ENCODE measurements around the gene PRRG4. TPM values are rescaled to one million over a fixed set of nuclear protein-coding genes. Genes with fewer than 3 reads are reported as not detected.
A peak's percentile ranks its signal among the peaks of the same experiment; 100 is the strongest.

Gene PRRG4
- total RNA-seq, 2 donors from 2014 or later, result 2.9 to 3.7 TPM

DNA sequence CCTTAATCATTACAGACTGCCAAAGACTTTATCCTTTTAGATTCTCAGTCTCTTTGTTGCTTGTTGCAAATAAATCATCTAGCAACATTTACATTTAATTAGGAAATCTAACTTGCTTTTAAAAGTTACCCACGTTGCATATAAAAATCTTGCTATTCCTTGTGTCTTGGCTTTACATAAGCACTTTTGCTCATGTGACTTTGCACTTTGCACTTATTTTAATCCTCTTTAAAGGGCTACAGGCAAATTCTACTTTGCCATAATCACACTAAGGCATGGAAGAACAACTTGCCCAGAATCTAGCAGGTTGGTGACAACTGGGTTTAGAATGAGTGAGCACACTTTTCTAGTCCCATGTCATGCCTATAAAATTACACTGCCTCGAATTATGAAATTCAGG lies 25.9 kb downstream of the PRRG4 start:
- Histone ChIP-seq H3K27ac (ENCODE audit: low read depth, low read length) (no peak overlapping the region), H3K4me1 (ENCODE audit: control insufficient read depth, insufficient read depth, low read length) (no peaks in the 10 kb centered on the region), H3K36me3 (ENCODE audit: control insufficient read depth, insufficient read depth, low read length) (no peaks in the 10 kb centered on the region), H3K9ac (ENCODE audit: extremely low read depth, low read length, poor library complexity, severe bottlenecking) (no peak overlapping the region), H3K9me3 (ENCODE audit: control insufficient read depth, low read length) (no peaks in the 10 kb centered on the region), H3K27me3 (ENCODE audit: control insufficient read depth, insufficient read depth, low read length, poor library complexity, severe bottlenecking) (no peaks in the 10 kb centered on the region), H3K4me3 (ENCODE audit: low read length) (no peak overlapping the region)
- H3K36me3 Mint-ChIP-seq (ENCODE audit: low read depth), result peaks cover 2% of the 10 kb centered on the region
- no peak for DNase-seq
- 62 to 73% methylated on average over 1 to 2 of the region's 2 CpGs for WGBS, 2 experiments (ENCODE audit: insufficient coverage in 1 of 2, insufficient read length in 1 of 2)
- no peaks in the 10 kb centered on the region for H3K9me3 Mint-ChIP-seq
- H3K27ac Mint-ChIP-seq, result no peak overlapping the region
- no peaks in the 10 kb centered on the region for H3K27me3 Mint-ChIP-seq (ENCODE audit: insufficient read depth)
- H3K4me3 Mint-ChIP-seq, result no peak overlapping the region
- H3K4me1 Mint-ChIP-seq, result peaks cover 5% of the 10 kb centered on the region
- TF ChIP-seq, protein P1, sequence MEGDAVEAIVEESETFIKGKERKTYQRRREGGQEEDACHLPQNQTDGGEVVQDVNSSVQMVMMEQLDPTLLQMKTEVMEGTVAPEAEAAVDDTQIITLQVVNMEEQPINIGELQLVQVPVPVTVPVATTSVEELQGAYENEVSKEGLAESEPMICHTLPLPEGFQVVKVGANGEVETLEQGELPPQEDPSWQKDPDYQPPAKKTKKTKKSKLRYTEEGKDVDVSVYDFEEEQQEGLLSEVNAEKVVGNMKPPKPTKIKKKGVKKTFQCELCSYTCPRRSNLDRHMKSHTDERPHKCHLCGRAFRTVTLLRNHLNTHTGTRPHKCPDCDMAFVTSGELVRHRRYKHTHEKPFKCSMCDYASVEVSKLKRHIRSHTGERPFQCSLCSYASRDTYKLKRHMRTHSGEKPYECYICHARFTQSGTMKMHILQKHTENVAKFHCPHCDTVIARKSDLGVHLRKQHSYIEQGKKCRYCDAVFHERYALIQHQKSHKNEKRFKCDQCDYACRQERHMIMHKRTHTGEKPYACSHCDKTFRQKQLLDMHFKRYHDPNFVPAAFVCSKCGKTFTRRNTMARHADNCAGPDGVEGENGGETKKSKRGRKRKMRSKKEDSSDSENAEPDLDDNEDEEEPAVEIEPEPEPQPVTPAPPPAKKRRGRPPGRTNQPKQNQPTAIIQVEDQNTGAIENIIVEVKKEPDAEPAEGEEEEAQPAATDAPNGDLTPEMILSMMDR (conservative IDR thresholded peaks at IDR 0.05), result no peak

DNA sequence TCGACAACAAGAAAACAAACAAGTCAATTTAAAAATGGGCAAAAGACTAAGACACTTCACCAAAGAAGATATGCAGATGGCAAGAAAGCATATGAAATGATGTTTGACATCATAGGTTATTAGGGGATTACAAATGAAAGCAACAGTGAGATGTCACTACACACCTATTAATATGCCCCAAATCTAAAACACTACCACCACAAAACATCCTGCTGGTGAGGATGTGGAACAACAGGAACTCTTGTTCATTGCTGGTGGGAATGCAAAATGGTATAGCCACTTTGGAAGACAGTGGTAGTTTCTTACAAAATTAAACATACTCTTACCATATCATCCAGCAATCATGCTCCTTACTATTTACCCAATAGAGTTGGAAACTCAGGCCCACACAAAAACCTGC lies 29.0 kb downstream of the PRRG4 start:
- no peak overlapping the region for H3K27ac ChIP-seq (ENCODE audit: low read depth, low read length)
- no peaks in the 10 kb centered on the region for H3K9me3 ChIP-seq (ENCODE audit: control insufficient read depth, low read length)
- H3K27ac Mint-ChIP-seq, result no peak overlapping the region
- no peak overlapping the region for H3K4me3 Mint-ChIP-seq
- H3K27me3 ChIP-seq (ENCODE audit: control insufficient read depth, insufficient read depth, low read length, poor library complexity, severe bottlenecking), result no peaks in the 10 kb centered on the region
- H3K4me3 ChIP-seq (ENCODE audit: low read length), result no peak overlapping the region
- TF ChIP-seq, protein P1 (conservative IDR thresholded peaks at IDR 0.05), result peak; percentile 65
- 100% methylated on average over 1 of the region's 1 CpG; no CpG with 5 or more reads in 1 of the 2 experiments for WGBS, 2 experiments (ENCODE audit: insufficient coverage in 1 of 2, insufficient read length in 1 of 2)
- H3K27me3 Mint-ChIP-seq (ENCODE audit: insufficient read depth), result no peaks in the 10 kb centered on the region
- H3K9me3 Mint-ChIP-seq, result no peaks in the 10 kb centered on the region
- H3K36me3 ChIP-seq (ENCODE audit: control insufficient read depth, insufficient read depth, low read length), result no peaks in the 10 kb centered on the region
- no peaks in the 10 kb centered on the region for H3K36me3 Mint-ChIP-seq (ENCODE audit: low read depth)
- peaks cover 5% of the 10 kb centered on the region for H3K4me1 Mint-ChIP-seq
- no peak overlapping the region for H3K9ac ChIP-seq (ENCODE audit: extremely low read depth, low read length, poor library complexity, severe bottlenecking)
- H3K4me1 ChIP-seq (ENCODE audit: control insufficient read depth, insufficient read depth, low read length), result no peaks in the 10 kb centered on the region
- no peak for DNase-seq

DNA sequence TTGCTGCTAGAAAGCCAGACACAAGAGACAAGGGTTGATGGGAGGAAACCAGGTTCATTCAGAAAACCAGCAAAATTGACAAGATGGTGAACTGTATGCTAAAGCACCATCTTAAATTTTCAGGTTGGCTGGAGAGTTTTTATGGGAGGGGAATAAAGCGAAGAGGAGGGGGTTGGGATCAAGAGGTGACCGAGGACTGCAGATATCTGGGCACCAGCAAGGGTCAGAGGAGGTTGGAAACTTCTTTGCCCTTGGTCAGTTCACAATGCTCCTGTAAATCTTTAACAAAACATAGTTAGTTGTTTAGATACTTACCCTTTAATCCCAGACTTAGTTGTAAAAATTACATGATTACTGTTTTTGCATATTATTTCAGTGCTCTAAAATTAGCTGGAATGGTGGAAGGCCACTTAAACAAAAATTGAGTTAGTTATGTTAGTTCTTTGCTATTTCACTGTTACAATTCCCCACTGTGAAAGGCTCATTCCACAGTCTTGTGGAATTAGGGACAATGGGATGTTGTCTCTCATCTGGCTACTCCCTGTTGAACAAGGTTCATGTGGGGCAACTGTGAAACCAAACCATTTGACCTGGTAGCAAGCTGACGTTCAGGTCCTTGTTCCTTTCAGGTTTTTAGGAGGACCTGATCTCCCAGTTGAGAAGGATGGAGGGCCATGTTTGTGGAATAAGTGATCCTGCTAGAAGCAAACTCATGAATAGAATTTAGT lies 32.3 kb downstream of the PRRG4 start:
- no peak overlapping the region for H3K9ac ChIP-seq (ENCODE audit: extremely low read depth, low read length, poor library complexity, severe bottlenecking)
- H3K36me3 ChIP-seq (ENCODE audit: control insufficient read depth, insufficient read depth, low read length), result no peaks in the 10 kb centered on the region
- H3K27me3 Mint-ChIP-seq (ENCODE audit: insufficient read depth), result peaks cover 2% of the 10 kb centered on the region
- no peak overlapping the region for H3K4me3 Mint-ChIP-seq
- no peak overlapping the region for H3K4me3 ChIP-seq (ENCODE audit: low read length)
- H3K4me1 ChIP-seq (ENCODE audit: control insufficient read depth, insufficient read depth, low read length), result no peaks in the 10 kb centered on the region
- H3K36me3 Mint-ChIP-seq (ENCODE audit: low read depth), result no peaks in the 10 kb centered on the region
- H3K9me3 ChIP-seq (ENCODE audit: control insufficient read depth, low read length), result no peaks in the 10 kb centered on the region
- no peak for DNase-seq
- peaks cover 5% of the 10 kb centered on the region for H3K4me1 Mint-ChIP-seq
- H3K27me3 ChIP-seq (ENCODE audit: control insufficient read depth, insufficient read depth, low read length, poor library complexity, severe bottlenecking), result no peaks in the 10 kb centered on the region
- 80 to 91% methylated on average over 1 to 3 of the region's 3 CpGs for WGBS, 2 experiments (ENCODE audit: insufficient coverage in 1 of 2, insufficient read length in 1 of 2)
- H3K9me3 Mint-ChIP-seq, result no peaks in the 10 kb centered on the region
- no peak overlapping the region for H3K27ac Mint-ChIP-seq
- H3K27ac ChIP-seq (ENCODE audit: low read depth, low read length), result no peak overlapping the region
- TF ChIP-seq, protein P1 (conservative IDR thresholded peaks at IDR 0.05), result no peak

Measured in endodermal cell (in vitro differentiated cells).